HEK293T (cell line): ENCODE measurements around the gene PRTFDC1.

ENCODE experiments used
- LEF1 ChIP-seq: fragments of 450-650 bp; IDR thresholded peaks from 2 replicates; pipeline ENCODE4 v1.6.1; 2017; ENCODE audit warnings: mild to moderate bottlenecking, borderline replicate concordance
- NFRKB ChIP-seq: fragments of 450-650 bp; IDR thresholded peaks from 2 replicates; pipeline ENCODE4 v1.6.1; 2016; ENCODE audit warnings: mild to moderate bottlenecking, moderate library complexity

DNA sequence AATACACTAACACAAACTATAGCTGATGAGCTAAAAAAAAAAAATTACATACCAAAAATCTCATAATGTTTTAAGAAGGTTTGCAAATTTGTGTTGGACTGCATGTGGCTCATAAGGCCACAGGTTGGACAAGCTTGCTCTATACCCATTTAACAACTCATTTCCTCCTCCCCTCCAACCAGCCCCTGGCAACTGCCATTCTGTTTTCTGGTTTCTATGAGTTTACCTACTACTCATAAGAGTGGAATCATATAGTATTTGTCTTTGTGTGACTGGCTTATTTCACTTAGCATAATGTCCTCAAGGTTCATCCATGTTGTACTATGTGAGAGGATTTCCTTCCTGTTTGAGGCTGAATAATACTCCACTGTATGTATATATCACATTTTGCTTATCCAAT, 128.3 kb downstream of the PRTFDC1 start:
- no peak for TF ChIP-seq NFRKB
- TF ChIP-seq LEF1 = no peak
